Stimulated activated CD8-positive, alpha-beta memory T cell treated with anti-CD3 and anti-CD28 coated beads, Interleukin-7, amount 100 ng/mL, for 4 hours (primary cell): ENCODE data around the gene GALNT11.
"Not testable (repeated sequence)": the region's sequence is repeated elsewhere in the genome, so short reads cannot be mapped to it uniquely, and the experiment has no call there.

ENCODE experiments used
- DNase-seq, 2 donors: peaks; one replicate each; pipeline ENCODE4 v3.0.0-alpha.2; 2020; ENCODE audit warnings: low read depth in 2 of 2

The GALNT11 gene

DNA sequence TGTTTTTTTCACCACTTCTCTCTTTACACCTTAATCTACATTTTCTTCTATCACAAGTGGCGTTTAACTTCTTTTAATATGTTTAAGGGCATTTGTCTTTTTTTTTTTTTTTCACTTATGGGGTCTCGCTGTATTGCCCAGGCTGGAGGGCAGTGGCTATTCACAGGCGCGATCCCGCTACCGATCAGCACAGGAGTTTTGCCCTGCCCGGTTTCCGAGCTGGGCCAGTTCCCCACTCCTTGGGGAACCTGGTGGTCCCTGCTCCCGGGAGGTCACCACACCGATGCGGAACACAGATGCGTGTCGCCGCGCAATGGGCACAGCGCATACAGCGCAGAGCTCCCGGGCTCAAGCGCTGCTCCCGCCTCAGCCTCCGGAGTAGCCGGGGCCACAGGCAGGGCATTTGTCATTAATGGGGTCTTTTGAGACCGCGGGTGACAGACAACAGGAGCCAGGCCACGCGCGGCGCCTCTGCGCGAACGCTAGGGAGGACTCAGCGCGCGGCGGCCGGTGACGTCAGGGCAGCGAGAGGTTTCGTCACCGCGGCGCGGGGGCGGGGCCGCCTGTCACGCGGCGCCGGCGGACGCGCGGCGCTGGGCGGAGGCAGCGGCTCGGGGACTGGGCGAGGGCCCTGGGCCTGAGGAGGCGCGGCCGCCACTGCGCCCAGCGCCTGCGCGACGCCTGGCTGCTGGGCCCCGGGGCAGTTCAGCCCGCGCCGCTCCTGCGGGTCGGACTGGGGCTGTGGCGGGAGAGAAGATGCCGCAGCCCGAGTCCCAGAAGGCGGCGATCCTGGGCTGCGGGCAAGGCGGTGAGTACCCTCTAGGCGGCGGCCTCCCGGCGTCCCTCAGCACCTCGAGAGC, at the start of gene GALNT11:
GALNT11 (plus strand) TSS at position 598 of the 860 bp plus-strand sequence. CDS start 68,554 bp downstream, outside the sequence.
- DNase-seq = peak; percentile 67 to 86

GRCh38 chr7:151978616-151979015, 46.9 kb upstream of the GALNT11 start:
- DNase-seq = no peak

GRCh38 chr7:151981223-151981622, 44.3 kb upstream of the GALNT11 start:
- no peak for DNase-seq

DNA sequence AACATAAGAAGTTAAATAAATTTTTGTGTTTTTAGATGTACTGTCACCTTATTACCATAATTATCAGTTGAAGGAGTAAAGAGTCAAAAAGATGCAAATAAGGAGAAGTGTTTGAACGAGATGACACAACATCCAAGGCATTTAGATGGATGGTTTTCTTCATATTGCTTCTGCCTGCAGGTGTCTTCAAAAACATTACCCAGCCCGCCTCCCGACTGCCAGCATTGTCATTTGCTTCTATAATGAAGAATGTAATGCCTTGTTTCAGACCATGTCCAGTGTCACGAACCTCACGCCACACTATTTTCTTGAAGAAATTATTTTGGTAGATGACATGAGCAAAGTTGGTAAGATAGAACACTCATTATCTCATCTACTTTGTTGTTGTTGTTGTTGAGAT, 42.7 kb upstream of the GALNT11 start:
- DNase-seq = no peak

DNA sequence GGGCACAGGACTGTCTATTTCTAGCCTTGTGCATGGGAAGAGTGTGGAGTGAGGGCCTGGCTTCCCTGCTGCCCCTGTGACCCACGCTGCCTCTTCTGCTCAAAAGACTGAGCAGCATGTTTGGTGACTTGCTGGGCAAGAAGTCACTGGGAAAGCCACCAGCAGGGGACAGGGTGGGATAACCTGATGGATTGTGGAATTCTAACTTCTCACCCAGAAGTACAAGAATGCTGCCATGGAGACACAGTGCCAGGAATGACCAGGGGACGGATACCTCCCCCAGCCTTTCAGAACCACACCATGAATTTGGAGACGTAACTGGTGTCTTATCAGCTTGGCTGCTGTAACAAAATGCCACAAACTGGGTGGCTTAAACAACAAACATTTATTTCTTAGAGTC, 40.9 kb upstream of the GALNT11 start:
- no peak for DNase-seq

DNA sequence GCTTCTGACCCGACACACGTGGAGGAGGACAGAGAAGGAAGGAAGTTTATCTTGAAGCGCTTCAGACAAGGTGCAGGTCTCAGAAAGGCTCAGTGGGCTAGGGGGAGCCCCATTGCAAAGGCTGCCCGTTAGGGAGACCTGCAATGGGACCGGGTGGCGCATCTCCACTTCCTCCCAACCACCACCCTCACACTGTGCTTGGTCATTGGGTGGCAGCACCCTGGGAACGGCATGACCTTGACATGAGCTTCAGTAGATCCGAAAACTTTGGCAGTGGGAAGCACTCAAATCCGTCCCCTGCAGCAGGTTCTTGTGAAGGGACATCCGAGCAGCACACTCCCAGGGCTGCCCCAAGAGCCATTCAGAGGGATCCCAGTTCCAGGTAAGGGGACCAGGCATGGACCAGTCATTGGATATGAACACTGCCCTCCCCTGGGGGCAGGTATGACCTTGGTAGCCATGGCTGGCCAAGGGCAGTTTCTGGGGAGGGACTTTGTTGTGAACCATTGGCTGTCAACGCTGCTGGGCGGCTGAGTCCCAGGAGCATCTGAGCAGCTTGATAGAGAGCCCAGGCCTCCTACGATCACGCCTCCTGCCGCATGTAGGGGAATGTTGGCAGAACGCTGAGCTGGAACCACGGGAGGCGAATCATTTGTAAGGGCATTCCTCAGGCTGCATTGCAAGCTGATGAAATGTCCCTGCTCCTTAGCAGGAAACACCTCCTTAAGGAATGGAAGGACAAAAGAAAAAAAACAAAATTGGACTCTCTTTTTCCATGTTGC, 37.5 kb upstream of the GALNT11 start:
- no peak for DNase-seq

GRCh38 chr7:151992375-151992774, 33.1 kb upstream of the GALNT11 start:
- peak; percentile 10 to 27 for DNase-seq

- no peak for DNase-seq
Observed at GRCh38 chr7:151993977-151994676, 31.3 kb upstream of the GALNT11 start.

DNA sequence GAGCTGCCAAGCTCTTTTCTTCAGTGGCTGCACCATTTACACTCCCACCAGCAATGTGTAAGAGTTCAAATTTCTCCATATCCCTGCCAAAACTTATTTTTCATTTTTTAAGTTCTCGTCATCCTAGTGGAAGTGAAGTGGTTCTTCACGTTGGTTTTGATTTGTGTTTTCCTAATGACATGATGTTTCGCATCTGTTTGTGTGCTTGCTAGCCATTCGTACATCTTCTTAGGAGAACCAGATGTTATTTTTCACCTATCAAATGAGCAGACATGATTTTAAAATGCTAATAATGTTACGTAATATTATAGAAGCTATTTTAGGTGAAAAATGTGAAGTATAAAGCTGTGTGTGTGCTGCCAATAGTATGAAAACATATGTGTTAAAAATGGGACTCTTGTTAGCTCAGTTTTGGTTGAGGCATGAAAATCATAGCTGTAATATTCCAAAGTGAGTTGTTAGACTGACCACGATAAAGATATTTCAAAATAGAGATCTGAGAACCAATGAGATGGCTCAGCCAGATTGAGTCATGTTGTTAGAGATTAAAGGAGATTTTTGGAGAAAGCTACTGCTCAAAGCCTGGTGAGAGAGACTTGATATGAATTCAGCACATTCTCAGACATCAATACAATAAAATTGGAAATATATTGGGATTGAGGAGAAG, 25.9 kb upstream of the GALNT11 start:
- DNase-seq = no peak

GRCh38 chr7:152000191-152000590, 25.3 kb upstream of the GALNT11 start:
- DNase-seq = no peak

DNA sequence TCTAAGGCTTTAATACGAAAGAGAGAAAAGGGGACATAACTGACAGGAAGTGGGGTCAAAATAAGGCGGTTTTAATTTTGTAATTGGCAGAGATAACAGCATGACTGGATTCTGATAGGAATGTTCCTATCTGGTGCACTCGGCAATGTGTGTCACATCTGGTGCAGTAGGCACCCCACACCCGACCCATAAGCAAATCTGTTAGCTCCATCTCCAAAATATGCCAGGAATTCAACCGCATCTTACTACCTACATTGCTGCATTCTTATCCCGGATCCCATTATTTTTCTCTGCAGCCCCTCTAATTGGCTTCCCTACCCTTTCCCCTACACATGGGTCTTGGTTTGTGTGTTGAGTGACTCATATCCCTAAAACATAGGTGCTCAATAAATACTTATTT, 19.1 kb upstream of the GALNT11 start:
- DNase-seq = no peak

DNA sequence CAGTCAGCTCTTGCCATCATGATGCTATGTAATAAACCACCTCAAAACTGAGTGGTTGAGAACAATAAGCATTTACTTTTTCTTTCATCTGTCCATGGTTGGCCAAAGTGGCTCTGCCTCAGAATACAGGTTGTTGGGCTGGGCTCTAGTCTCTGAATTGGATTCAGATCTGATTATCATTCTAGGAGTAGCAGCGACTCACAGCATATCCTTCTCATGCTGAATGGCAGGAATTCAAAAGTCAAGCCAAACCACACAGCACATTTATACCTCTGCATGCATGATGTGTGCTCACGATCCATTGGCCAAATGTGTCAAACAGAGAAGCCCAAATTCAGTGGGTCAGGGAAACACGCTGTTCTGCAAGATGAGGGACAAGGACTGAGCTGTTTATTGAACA, 13.6 kb upstream of the GALNT11 start:
- DNase-seq = no peak

DNA sequence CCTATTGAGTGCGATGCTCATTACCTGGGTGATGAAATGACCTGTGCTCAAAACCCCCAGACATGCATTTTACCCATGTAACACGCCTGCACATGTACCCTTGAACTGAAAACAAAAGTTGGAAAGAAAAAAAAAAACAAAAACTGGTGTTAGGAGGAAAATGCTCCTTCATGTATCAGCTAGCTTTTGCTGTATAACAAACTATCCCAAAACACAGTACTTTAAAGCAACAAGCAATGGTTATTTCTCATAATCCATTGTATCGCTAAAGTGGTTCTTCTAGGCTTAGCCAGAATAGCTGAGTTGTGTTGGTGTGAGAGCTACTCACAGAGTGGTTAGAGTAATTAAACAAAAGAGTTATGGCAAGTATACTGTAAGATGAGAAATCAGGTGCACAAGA, 12.2 kb upstream of the GALNT11 start:
- no peak for DNase-seq

- DNase-seq = no peak
Observed at GRCh38 chr7:152013974-152014373, 11.5 kb upstream of the GALNT11 start.

GRCh38 chr7:152014722-152015121, 10.8 kb upstream of the GALNT11 start:
- no peak for DNase-seq

- no peak for DNase-seq
Observed at GRCh38 chr7:152015600-152015999, 9.9 kb upstream of the GALNT11 start.

DNA sequence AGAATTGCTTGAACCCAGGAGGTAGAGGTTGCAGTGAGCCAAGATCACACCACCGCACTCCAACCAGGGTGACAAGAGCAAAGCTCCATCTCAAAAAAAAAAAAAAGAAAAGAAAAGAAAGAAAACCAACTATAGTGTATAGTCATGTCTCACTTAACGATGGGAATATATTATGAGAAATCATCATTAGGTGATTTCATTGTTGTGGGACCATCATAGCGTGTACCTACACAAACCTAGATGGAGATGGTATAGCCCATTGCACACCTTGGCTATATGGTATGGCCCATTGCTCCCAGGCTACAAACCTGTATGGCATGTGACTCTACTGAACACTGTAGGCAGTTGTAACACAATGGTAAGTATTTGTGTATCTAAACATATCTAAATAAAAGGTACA, 8.5 kb upstream of the GALNT11 start:
- DNase-seq = no peak

- not testable (repeated sequence) for DNase-seq
Observed at GRCh38 chr7:152017683-152018082, 7.8 kb upstream of the GALNT11 start.

DNA sequence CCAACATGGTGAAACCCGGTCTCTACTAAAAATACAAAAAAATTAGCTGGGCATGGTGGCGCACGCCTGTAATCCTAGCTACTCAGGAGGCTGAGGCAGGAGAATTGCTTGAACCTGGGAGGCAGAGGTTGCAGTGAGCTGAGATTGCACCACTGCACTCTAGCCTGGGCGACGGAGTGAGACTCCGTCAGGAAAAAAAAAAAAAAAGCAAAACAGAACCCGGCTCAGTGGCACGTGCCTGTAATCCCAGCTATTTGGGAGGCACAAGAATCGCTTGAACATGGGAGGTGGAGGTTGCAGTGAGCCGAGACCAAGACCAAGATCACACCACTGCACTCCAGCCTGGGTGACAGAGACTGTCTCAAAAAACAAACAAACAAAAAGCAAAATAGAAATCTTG, 3.7 kb upstream of the GALNT11 start:
- not testable (repeated sequence) for DNase-seq

- no peak for DNase-seq
Observed at GRCh38 chr7:152025937-152026890, 740 bp downstream of the GALNT11 start.
